MM.1S (cell line): ENCODE results near the gene CSRNP3.

ENCODE experiments used
- EZH2 ChIP-seq: fragments of 300-600 bp; sonication (generic); optimal IDR thresholded peaks from 2 replicates; pipeline ENCODE3; 2017; ENCODE audit warnings: low read depth, mild to moderate bottlenecking, antibody characterized with exemption, low read length, mixed read lengths
- EZH2phosphoT487 ChIP-seq: fragments of 300-600 bp; sonication (generic); IDR thresholded peaks from 2 replicates; pipeline ENCODE4 v1.6.1; 2018; ENCODE audit warnings: antibody characterized with exemption, low read length
- TF ChIP-seq, protein P1 (sequence below): fragments of 300-600 bp; sonication (generic); IDR thresholded peaks from 2 replicates; pipeline ENCODE4 v1.5.1; 2016; ENCODE audit warnings: antibody characterized with exemption, low read length, mixed read lengths

DNA sequence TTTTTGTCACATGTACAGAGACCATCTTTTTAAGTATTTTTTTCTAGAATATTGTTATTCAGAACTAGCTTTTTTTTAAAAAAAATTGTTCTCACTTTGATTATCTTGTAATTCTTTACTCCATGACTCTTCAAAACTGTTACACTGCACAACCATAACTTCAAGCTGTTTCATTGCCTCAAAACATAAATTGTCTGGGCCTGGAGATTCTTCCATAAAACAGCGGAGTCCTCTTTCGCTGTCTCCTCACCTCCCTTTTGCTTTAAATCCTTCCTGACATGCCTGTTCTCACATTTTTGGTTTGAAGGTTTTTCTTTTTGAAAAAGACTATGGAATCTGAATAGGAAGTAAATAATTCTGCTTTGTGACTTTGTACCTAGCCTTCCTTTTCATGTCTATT lies 197.9 kb downstream of the CSRNP3 start:
- TF ChIP-seq, protein P1, sequence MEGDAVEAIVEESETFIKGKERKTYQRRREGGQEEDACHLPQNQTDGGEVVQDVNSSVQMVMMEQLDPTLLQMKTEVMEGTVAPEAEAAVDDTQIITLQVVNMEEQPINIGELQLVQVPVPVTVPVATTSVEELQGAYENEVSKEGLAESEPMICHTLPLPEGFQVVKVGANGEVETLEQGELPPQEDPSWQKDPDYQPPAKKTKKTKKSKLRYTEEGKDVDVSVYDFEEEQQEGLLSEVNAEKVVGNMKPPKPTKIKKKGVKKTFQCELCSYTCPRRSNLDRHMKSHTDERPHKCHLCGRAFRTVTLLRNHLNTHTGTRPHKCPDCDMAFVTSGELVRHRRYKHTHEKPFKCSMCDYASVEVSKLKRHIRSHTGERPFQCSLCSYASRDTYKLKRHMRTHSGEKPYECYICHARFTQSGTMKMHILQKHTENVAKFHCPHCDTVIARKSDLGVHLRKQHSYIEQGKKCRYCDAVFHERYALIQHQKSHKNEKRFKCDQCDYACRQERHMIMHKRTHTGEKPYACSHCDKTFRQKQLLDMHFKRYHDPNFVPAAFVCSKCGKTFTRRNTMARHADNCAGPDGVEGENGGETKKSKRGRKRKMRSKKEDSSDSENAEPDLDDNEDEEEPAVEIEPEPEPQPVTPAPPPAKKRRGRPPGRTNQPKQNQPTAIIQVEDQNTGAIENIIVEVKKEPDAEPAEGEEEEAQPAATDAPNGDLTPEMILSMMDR: no peak
- TF ChIP-seq EZH2 (no peak), EZH2phosphoT487 (no peak)
